Activated CD4-positive, alpha-beta T cell treated with anti-CD3 and anti-CD28 coated beads, Interleukin-2, amount 50 U/mL, for 48 hours (primary cell): ENCODE measurements around the gene TRPV3.
"Not testable (repeated sequence)": the region's sequence is repeated elsewhere in the genome, so short reads cannot be mapped to it uniquely, and the experiment has no call there.

Experiments
- DNase-seq, 2 experiments: peaks; one replicate each; pipeline ENCODE4 v3.0.0-alpha.2; 2020

The TRPV3 gene

GRCh38 chr17:3519472-3519871 is 38.1 kb downstream of the TRPV3 start:
- not testable (repeated sequence) for DNase-seq

- no peak for DNase-seq
These were observed 42.7 kb downstream of the TRPV3 start for GRCh38 chr17:3514873-3515272.

- not testable (repeated sequence) for DNase-seq
These were observed 43.4 kb downstream of the TRPV3 start for GRCh38 chr17:3514167-3514566.

GRCh38 chr17:3513305-3514035 is 44.1 kb downstream of the TRPV3 start:
- DNase-seq, result no peak

- no peak for DNase-seq
These were observed 45.0 kb downstream of the TRPV3 start for GRCh38 chr17:3512505-3513171.

GRCh38 chr17:3511852-3512504 is 45.6 kb downstream of the TRPV3 start:
- DNase-seq, result no peak

GRCh38 chr17:3510090-3510489 is 47.5 kb downstream of the TRPV3 start:
- no peak for DNase-seq

- no peak for DNase-seq
These were observed 49.7 kb downstream of the TRPV3 start for GRCh38 chr17:3507869-3508268.

GRCh38 chr17:3507071-3507470 is 50.5 kb downstream of the TRPV3 start:
- no peak for DNase-seq

- DNase-seq, result no peak
These were observed 51.6 kb downstream of the TRPV3 start for GRCh38 chr17:3506054-3506453.

GRCh38 chr17:3505008-3505407 is 52.6 kb downstream of the TRPV3 start:
- DNase-seq, result no peak

- no peak for DNase-seq
These were observed 54.3 kb downstream of the TRPV3 start for GRCh38 chr17:3503285-3503684.

- no peak for DNase-seq
These were observed 55.1 kb downstream of the TRPV3 start for GRCh38 chr17:3502466-3502865.

- DNase-seq, result no peak
These were observed 56.3 kb downstream of the TRPV3 start for GRCh38 chr17:3501344-3501743.

- no peak for DNase-seq
These were observed 60.5 kb downstream of the TRPV3 start for GRCh38 chr17:3497101-3497500.

- DNase-seq, result no peak
These were observed 72.0 kb downstream of the TRPV3 start for GRCh38 chr17:3485481-3486068.

- no peak for DNase-seq
These were observed 74.8 kb downstream of the TRPV3 start for GRCh38 chr17:3482852-3483251.

GRCh38 chr17:3479988-3480387 is 77.6 kb downstream of the TRPV3 start:
- no peak for DNase-seq

- no peak for DNase-seq
These were observed 81.6 kb downstream of the TRPV3 start, which contains the start of gene ASPA for GRCh38 chr17:3475812-3476610. Gene ASPA, plus strand, starts transcription at chr17:3475997. Its CDS starts 163 bp downstream, at chr17:3476160.

GRCh38 chr17:3475251-3475685 is 82.3 kb downstream of the TRPV3 start:
- DNase-seq, result no peak

- no peak for DNase-seq
These were observed 83.4 kb downstream of the TRPV3 start for GRCh38 chr17:3474212-3474611.

- DNase-seq, result no peak
These were observed 85.5 kb downstream of the TRPV3 start for GRCh38 chr17:3472137-3472536.

- DNase-seq, result no peak
These were observed 86.0 kb downstream of the TRPV3 start, which contains the start of gene SPATA22 for GRCh38 chr17:3471599-3471998. Gene SPATA22, minus strand, starts transcription at chr17:3471819. Its CDS starts 2,494 bp downstream, at chr17:3469325.
